Measurements from ENCODE around the gene SLC6A3. TPM values are rescaled to one million over a fixed set of nuclear protein-coding genes. Genes with fewer than 3 reads are reported as not detected.

SLC6A3 gene
- total and polyA plus RNA-seq, 9 of the 15 experiments (the other 6 are each of a cell fraction or from before 2014, with no cell fraction given): not detected

GRCh38 chr5:1374679-1375055, 70.6 kb downstream of the SLC6A3 start:
- 0 out of 5 replicates have a peak, but pooled peaks cover 0 to 3% of the 10 kb centered on the region in 2 experiments for H3K4me1 ChIP-seq (replicated peaks in 1 of 2; ENCODE audit: control insufficient read depth in 2 of 2, insufficient read depth in 2 of 2, low read length in 2 of 2)
- WGBS (ENCODE audit: insufficient coverage, low coverage, missing lambda C conversion rate): under 1% methylated on average over 6 of the region's 6 CpGs
- DNase-seq (ENCODE audit: extremely low read depth in 1 of 4, low spot score in 3 of 4): no peak
- H3K36me3 ChIP-seq (ENCODE audit: control insufficient read depth, insufficient read depth, low read length): no peaks in the 10 kb centered on the region
- no peak overlapping the region for H3K4me3 ChIP-seq
- no peaks in the 10 kb centered on the region for H3K79me2 ChIP-seq (ENCODE audit: control insufficient read depth, insufficient read depth, low read length)
- intact Hi-C loops (cut with micrococcal nuclease): no loop called here
- in situ Hi-C loops (cut with MboI): no loop called here
- 0 out of 2 replicates have a peak, but pooled peaks cover 4% of the 10 kb centered on the region for H3K9me3 ChIP-seq (replicated peaks; ENCODE audit: control insufficient read depth, insufficient read depth, low read depth, low read length)
- POLR2A ChIA-PET: no interaction called here
- H3K9ac ChIP-seq (ENCODE audit: insufficient read depth in 1 of 2, low read depth in 2 of 2, low read length in 2 of 2): no peak overlapping the region
- no peak overlapping the region for H3K27ac ChIP-seq (ENCODE audit: extremely low read depth, low read depth, low read length)
- peaks cover 73 to 81% of the 10 kb centered on the region in 2 experiments for H3K27me3 ChIP-seq (ENCODE audit: control insufficient read depth in 2 of 2, insufficient read depth in 2 of 2, low read length in 2 of 2)
- CTCF ChIA-PET (ENCODE audit: low intra/inter-chr PET ratio): no interaction called here
- H2AFZ ChIP-seq (ENCODE audit: low read depth, low read length): no peak overlapping the region
- FAIRE-seq: no peak
- ATAC-seq: no peak
- H3K4me2 ChIP-seq (ENCODE audit: insufficient read depth, low read length): no peak overlapping the region
- H4K20me1 ChIP-seq (replicated peaks; ENCODE audit: control insufficient read depth, insufficient read depth, low read length): no peaks in the 10 kb centered on the region
- no peaks in the 10 kb centered on the region for H3K9me1 ChIP-seq (ENCODE audit: control insufficient read depth, insufficient read depth, low read length)
- BruUV-seq (replicated peaks): no TSS peak
- no peak for TF ChIP-seq NFRKB (IDR thresholded peaks at IDR 0.05; ENCODE audit: low read depth)
- TF ChIP-seq RBM22 (IDR thresholded peaks at IDR 0.05; ENCODE audit: low read depth, low read length, poor library complexity, severe bottlenecking): no peak
- no peak for TF ChIP-seq FOXP1 (CRISPR knock-in tag; IDR thresholded peaks at IDR 0.05)
- TF ChIP-seq POLR2B (IDR thresholded peaks at IDR 0.05; ENCODE audit: low read depth, partially characterized antibody): no peak
- no peak for TF ChIP-seq RBM17 (IDR thresholded peaks at IDR 0.05; ENCODE audit: borderline replicate concordance, low read depth, low read length)
- no peak for TF ChIP-seq RAD51 (IDR thresholded peaks at IDR 0.05; ENCODE audit: borderline replicate concordance, low read depth)
- no peak for TF ChIP-seq ZNF609 (CRISPR knock-in tag; IDR thresholded peaks at IDR 0.05; ENCODE audit: borderline replicate concordance)
- TF ChIP-seq ZNF518B (CRISPR knock-in tag; IDR thresholded peaks at IDR 0.05): no peak
- no peak for TF ChIP-seq RFX1 (IDR thresholded peaks at IDR 0.05)
- no peak for TF ChIP-seq MITF (IDR thresholded peaks at IDR 0.05)
- TF ChIP-seq MCM7 (IDR thresholded peaks at IDR 0.05): no peak
- no peak for TF ChIP-seq CHD2 (IDR thresholded peaks at IDR 0.05; ENCODE audit: low read depth, low read length)
- TF ChIP-seq SRF (CRISPR knock-in tag; IDR thresholded peaks at IDR 0.05): no peak
- no peak for TF ChIP-seq ZNF324 (CRISPR knock-in tag; IDR thresholded peaks at IDR 0.05)
